Measurements from ENCODE around the gene USP21.

The USP21 gene

GRCh38 chr1:161171191-161171590 is 11.9 kb downstream of the USP21 start:
- TF ChIP-seq SIN3A (IDR thresholded peaks at IDR 0.05; ENCODE audit: borderline replicate concordance, insufficient read depth, low read length) (no peak), REST (IDR thresholded peaks at IDR 0.05; ENCODE audit: insufficient read depth in 1 of 2, low read depth in 2 of 2, low read length in 2 of 2) (no peak)

GRCh38 chr1:161171696-161172095 is 12.4 kb downstream of the USP21 start:
- no peak for TF ChIP-seq TAF1 (IDR thresholded peaks at IDR 0.05; ENCODE audit: borderline replicate concordance, insufficient read depth, low read length)
- no peak for TF ChIP-seq REST (IDR thresholded peaks at IDR 0.05; ENCODE audit: insufficient read depth in 1 of 2, low read depth in 2 of 2, low read length in 2 of 2)
- TF ChIP-seq SIN3A (IDR thresholded peaks at IDR 0.05; ENCODE audit: borderline replicate concordance, insufficient read depth, low read length): no peak
- TF ChIP-seq FOXP2 (optimal IDR thresholded peaks at IDR 0.05; ENCODE audit: borderline replicate concordance, extremely low read depth, extremely low read length, insufficient read depth): no peak

GRCh38 chr1:161172349-161172748 is 13.0 kb downstream of the USP21 start:
- TF ChIP-seq FOXP2 (optimal IDR thresholded peaks at IDR 0.05; ENCODE audit: borderline replicate concordance, extremely low read depth, extremely low read length, insufficient read depth): no peak
- no peak for TF ChIP-seq TAF1 (IDR thresholded peaks at IDR 0.05; ENCODE audit: borderline replicate concordance, insufficient read depth, low read length)
- TF ChIP-seq SIN3A (IDR thresholded peaks at IDR 0.05; ENCODE audit: borderline replicate concordance, insufficient read depth, low read length): no peak
- TF ChIP-seq POLR2AphosphoS5 (IDR thresholded peaks at IDR 0.05; ENCODE audit: low read depth, low read length): no peak
- TF ChIP-seq REST (IDR thresholded peaks at IDR 0.05; ENCODE audit: insufficient read depth in 1 of 2, low read depth in 2 of 2, low read length in 2 of 2): no peak

- TF ChIP-seq REST (IDR thresholded peaks at IDR 0.05; ENCODE audit: insufficient read depth in 1 of 2, low read depth in 2 of 2, low read length in 2 of 2) (no peak), TAF1 (IDR thresholded peaks at IDR 0.05; ENCODE audit: borderline replicate concordance, insufficient read depth, low read length) (no peak), POLR2AphosphoS5 (IDR thresholded peaks at IDR 0.05; ENCODE audit: low read depth, low read length) (no peak), SIN3A (IDR thresholded peaks at IDR 0.05; ENCODE audit: borderline replicate concordance, insufficient read depth, low read length) (no peak), FOXP2 (optimal IDR thresholded peaks at IDR 0.05; ENCODE audit: borderline replicate concordance, extremely low read depth, extremely low read length, insufficient read depth) (no peak)
Observed at GRCh38 chr1:161172776-161173376, 13.6 kb downstream of the USP21 start.

- TF ChIP-seq REST (IDR thresholded peaks at IDR 0.05; ENCODE audit: insufficient read depth in 1 of 2, low read depth in 2 of 2, low read length in 2 of 2) (no peak), TAF1 (IDR thresholded peaks at IDR 0.05; ENCODE audit: borderline replicate concordance, insufficient read depth, low read length) (no peak), POLR2AphosphoS5 (IDR thresholded peaks at IDR 0.05; ENCODE audit: low read depth, low read length) (no peak), FOXP2 (optimal IDR thresholded peaks at IDR 0.05; ENCODE audit: borderline replicate concordance, extremely low read depth, extremely low read length, insufficient read depth) (no peak), SIN3A (IDR thresholded peaks at IDR 0.05; ENCODE audit: borderline replicate concordance, insufficient read depth, low read length) (no peak)
Observed at GRCh38 chr1:161173711-161174110, 14.4 kb downstream of the USP21 start.

All from PFSK-1 (cell line).